HTERT RPE-1 (cell line): ENCODE measurements around the gene PSG6.
"Not testable (repeated sequence)": the region's sequence is repeated elsewhere in the genome, so short reads cannot be mapped to it uniquely, and the experiment has no call there.

ENCODE experiments used
- in situ Hi-C: fragments of 300-500 bp; cut with MboI; formaldehyde crosslinking; loops from 4 replicates; pipeline ENCODE4 v1.14.3; 2020; ENCODE audit warnings: low sequenced_read_pairs

The PSG6 gene

GRCh38 chr19:42853231-42853630 lies 64.5 kb downstream of the PSG6 start:
- in situ Hi-C loops = not testable (repeated sequence)

DNA sequence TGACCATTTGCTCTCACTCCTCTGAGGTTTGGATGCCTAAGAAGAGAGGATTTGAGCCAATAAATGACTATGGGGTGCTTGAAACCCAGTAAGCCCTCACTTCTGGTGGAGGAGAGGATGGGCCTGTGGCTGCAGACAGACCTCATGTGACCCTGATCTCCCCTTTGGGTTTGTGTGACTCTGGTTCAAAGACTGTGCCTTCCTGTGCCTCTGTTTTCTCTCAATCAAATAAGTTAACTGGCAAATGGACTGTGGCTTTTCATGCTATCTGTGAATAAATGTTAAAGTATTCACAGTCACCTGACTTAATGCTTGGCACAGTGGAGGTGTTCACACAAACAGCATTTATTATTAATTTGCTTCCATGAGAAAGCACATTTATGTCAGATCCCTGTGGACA lies 64.9 kb downstream of the PSG6 start:
- in situ Hi-C loops = not testable (repeated sequence)
